NB4 (cell line): ENCODE measurements around the gene ACBD6.

Source experiments
- DNase-seq: peaks from one replicate; pipeline ENCODE4 v3.0.0; 2010; ENCODE audit warnings: low read depth
- H3K4me3 ChIP-seq: one replicate; pipeline ENCODE4 v1.5.1; 2011; ENCODE audit warnings: mild to moderate bottlenecking, low read depth, low read length, moderate library complexity
- CTCF ChIP-seq: IDR thresholded peaks from one replicate; pipeline ENCODE4 v1.5.1; 2012; ENCODE audit warnings: low read depth, low read length
- MYC ChIP-seq: IDR thresholded peaks from 2 replicates; pipeline ENCODE4 v1.6.1; 2011; ENCODE audit warnings: low read depth, low read length
- POLR2A ChIP-seq: IDR thresholded peaks from 2 replicates; pipeline ENCODE4 v1.6.1; 2011; ENCODE audit warnings: mild to moderate bottlenecking; ENCODE audit not compliant: insufficient read length; ENCODE audit errors: extremely low read depth
- TF ChIP-seq, protein P1 (sequence below): IDR thresholded peaks from 2 replicates; pipeline ENCODE4 v1.6.1; 2011; ENCODE audit warnings: low read depth, low read length

ACBD6 gene

GRCh38 chr1:180243517-180244221 is 258.7 kb downstream of the ACBD6 start:
- DNase-seq: no peak
- no peak overlapping the region for H3K4me3 ChIP-seq
- TF ChIP-seq MYC (no peak), CTCF (no peak)
- TF ChIP-seq, protein P1, sequence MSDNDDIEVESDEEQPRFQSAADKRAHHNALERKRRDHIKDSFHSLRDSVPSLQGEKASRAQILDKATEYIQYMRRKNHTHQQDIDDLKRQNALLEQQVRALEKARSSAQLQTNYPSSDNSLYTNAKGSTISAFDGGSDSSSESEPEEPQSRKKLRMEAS: no peak

DNA sequence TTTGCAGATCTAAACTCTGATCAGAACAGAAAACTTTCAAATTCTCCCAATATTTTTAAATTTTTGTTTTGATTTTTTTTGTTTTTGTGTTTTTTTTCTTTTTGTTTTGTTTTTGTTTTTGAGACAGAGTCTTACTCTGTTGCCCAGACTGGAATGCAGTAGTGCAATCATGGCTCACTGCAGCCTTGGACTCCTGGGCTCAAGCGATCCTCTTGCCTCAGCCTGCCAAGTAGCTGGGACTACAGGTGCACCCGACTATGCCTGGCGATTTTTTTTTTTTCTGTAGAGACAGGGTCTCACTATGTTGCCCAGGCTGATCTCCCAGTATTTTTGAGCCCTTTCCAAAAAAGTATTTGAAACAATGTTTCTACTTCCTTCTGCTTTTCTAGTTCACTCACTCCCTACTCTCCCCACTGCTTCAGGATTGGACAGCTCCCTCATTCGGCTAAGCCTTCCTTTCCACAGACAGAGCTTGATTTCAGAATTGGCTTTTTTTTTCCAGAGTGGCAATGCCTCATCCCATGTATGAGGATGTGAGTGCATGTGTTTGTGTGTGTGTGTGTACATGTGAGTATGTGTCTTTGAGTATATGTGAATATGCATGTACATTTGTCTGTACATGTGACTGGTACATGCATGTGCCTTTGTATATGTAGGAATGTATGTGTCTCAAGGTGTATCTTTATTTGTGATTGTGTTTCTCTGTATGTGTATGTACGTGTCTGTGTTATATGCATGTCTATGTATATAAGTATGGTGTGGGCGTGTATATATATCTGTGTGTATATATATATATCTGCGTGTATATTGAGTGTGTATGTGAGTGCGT is 260.4 kb downstream of the ACBD6 start:
- TF ChIP-seq POLR2A (no peak), CTCF (no peak), MYC (no peak)
- TF ChIP-seq, protein P1: no peak
- no peak overlapping the region for H3K4me3 ChIP-seq
- peak; percentile 41 for DNase-seq

DNA sequence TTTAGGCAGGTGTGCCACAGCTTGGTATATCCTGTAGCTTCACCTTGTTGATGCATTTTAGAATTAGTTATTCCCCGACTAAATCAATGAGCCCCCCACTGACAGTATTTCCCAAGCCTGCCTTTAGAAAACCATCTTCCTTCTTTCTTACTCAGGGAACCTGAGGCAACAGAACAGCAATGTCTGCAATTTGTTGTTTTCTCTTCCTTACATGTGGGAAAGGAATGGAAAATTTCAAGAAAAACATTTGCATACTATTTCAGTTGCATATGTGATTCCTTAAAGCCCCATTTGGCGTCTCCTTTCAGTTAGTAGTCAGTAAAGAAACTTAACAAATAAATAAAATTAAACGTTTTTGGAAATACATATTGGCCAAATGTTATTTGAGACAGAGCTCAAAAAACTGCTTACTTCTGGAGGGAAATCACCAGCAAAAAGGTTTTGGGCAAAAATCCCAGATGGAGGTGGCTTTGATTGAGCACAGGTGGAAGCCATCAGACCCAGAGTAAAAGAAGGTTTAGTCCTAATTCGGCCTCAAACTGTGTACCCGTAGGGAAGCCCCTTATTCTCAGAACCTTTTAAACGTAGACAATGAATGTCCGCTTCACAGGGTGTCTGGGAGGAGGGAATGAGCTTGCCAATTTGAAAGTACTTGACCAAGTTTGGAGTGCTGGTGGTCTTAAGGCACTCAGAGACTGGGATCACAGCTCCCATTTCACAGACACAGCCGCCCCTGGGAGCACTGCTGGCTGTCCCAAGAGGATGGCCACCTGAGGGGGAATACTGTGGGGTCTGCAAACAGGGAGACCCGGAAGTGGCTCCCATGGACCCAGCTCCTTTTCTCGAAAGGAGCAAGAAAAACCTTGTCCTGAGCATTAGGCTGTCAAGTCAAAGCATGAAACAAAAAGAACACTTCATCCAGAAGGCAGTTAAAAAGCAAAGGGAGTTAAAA is 263.0 kb downstream of the ACBD6 start:
- DNase-seq: no peak
- no peak overlapping the region for H3K4me3 ChIP-seq
- TF ChIP-seq, protein P1: no peak
- TF ChIP-seq POLR2A (no peak), CTCF (no peak), MYC (no peak)

DNA sequence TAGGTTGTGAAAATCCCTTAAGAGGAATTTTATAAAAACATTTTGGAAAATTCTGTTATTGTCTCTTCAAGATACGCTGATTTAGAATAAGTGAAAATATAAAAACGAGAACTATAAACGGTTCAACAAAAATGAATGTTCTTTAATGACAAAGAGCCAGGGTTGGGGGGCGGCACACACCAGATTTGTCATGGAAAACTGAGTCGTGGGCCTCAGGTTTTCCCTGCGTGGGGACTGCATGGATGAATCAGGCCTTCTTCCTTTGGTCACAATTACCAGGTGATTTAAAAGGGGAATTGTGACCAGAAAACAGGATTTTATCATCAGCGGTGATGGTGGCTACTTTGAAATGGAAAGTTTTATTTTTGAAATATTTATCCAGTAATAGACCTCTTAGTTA is 263.7 kb downstream of the ACBD6 start:
- TF ChIP-seq POLR2A (no peak), CTCF (no peak), MYC (no peak)
- TF ChIP-seq, protein P1: no peak
- H3K4me3 ChIP-seq: no peak overlapping the region
- DNase-seq: no peak
